Peyer's patch (tissue), 4 donors: ENCODE results near the gene PAK4. TPM values are rescaled to one million over a fixed set of nuclear protein-coding genes. Genes with fewer than 3 reads are reported as not detected.

ENCODE experiments used
- DNase-seq, 3 donors: peaks; one replicate each; pipeline ENCODE4 v3.0.0-alpha.2; 2017 to 2019
- H3K27ac ChIP-seq, 4 donors: fragments of 200-600 bp; sonication (generic); one replicate each; pipeline ENCODE4 v1.5.1; 2016 to 2019
- H3K27me3 ChIP-seq, 2 donors: fragments of 200-600 bp; sonication (generic); one replicate each; pipeline ENCODE4 v1.5.1; 2019
- H3K36me3 ChIP-seq, 3 donors: fragments of 200-600 bp; sonication (generic); one replicate each; pipeline ENCODE4 v1.5.1; 2016 to 2019
- H3K4me1 ChIP-seq, 4 donors: fragments of 200-600 bp; sonication (generic); one replicate each; pipeline ENCODE4 v1.5.1; 2016 to 2019
- H3K4me3 ChIP-seq, 4 donors: fragments of 200-600 bp; sonication (generic); 1 replicate in 3 of 4; 2 replicates in 1 of 4; pipeline ENCODE4 v1.5.1; 2016 to 2019; ENCODE audit warnings: mild to moderate bottlenecking in 1 of 4
- H3K9me3 ChIP-seq, 4 donors: fragments of 200-600 bp; sonication (generic); one replicate each; pipeline ENCODE4 v1.5.1; 2016 to 2019; ENCODE audit warnings: mild to moderate bottlenecking in 1 of 4
- POLR2A ChIP-seq, 2 donors: fragments of 450-650 bp; IDR thresholded peaks; one replicate each; pipeline ENCODE4 v1.5.1; 2017; ENCODE audit warnings: antibody characterized with exemption in 2 of 2, mild to moderate bottlenecking in 2 of 2, moderate library complexity in 2 of 2
- total RNA-seq, 4 donors: library from RNA; depleted of rRNA; stranded (reverse); fragments of >200 nt; gene quantifications; one replicate each; pipeline ENCODE4 v1.1.0, GENCODE V29; 2016
- TF ChIP-seq, protein P1 (sequence below), 6 experiments: fragments of 450-650 bp in 4 of 6; fragments of 200-600 bp in 2 of 6; sonication (generic) in 1 of 6; IDR thresholded peaks; one replicate each; pipeline ENCODE4 v1.5.1; 2017 to 2019; ENCODE audit warnings: antibody characterized with exemption in 6 of 6, mild to moderate bottlenecking in 3 of 6, moderate library complexity in 1 of 6

Gene PAK4
- total RNA-seq, 4 donors from 2014 or later: 24.8 to 73.0 (median 45.7) TPM

DNA sequence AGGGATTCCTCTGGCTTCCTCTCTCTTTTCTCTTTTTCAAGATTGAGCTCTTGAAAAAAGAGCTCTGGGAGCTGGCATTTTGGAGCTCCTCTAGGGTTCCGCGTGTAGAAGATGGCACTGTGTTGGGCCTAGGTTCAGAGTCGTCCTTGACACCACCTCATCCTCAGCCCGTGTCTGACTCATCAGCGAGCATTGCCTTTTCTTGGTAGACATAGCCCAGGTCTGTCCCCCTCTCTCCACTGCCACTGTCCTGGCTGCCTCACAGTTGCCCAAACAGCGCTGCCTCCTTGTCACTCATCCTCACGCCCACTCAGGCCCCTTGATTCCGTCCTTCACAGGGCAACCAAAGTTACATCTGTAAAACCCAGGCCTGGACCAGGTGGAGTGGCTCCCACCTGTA lies 24.6 kb downstream of the PAK4 start:
- Histone ChIP-seq H3K36me3 (peaks cover 0 to 4% (median 0%) of the 10 kb centered on the region in 3 donors), H3K9me3 (no peaks in the 10 kb centered on the region), H3K27ac (no peak overlapping the region), H3K4me3 (no peak overlapping the region), H3K27me3 (no peaks in the 10 kb centered on the region), H3K4me1 (peaks cover 0 to 29% (median 1%) of the 10 kb centered on the region in 4 donors)
- DNase-seq: no peak
- no peak for TF ChIP-seq POLR2A (IDR thresholded peaks at IDR 0.05)
- TF ChIP-seq, protein P1, sequence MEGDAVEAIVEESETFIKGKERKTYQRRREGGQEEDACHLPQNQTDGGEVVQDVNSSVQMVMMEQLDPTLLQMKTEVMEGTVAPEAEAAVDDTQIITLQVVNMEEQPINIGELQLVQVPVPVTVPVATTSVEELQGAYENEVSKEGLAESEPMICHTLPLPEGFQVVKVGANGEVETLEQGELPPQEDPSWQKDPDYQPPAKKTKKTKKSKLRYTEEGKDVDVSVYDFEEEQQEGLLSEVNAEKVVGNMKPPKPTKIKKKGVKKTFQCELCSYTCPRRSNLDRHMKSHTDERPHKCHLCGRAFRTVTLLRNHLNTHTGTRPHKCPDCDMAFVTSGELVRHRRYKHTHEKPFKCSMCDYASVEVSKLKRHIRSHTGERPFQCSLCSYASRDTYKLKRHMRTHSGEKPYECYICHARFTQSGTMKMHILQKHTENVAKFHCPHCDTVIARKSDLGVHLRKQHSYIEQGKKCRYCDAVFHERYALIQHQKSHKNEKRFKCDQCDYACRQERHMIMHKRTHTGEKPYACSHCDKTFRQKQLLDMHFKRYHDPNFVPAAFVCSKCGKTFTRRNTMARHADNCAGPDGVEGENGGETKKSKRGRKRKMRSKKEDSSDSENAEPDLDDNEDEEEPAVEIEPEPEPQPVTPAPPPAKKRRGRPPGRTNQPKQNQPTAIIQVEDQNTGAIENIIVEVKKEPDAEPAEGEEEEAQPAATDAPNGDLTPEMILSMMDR (IDR thresholded peaks at IDR 0.05): no peak

DNA sequence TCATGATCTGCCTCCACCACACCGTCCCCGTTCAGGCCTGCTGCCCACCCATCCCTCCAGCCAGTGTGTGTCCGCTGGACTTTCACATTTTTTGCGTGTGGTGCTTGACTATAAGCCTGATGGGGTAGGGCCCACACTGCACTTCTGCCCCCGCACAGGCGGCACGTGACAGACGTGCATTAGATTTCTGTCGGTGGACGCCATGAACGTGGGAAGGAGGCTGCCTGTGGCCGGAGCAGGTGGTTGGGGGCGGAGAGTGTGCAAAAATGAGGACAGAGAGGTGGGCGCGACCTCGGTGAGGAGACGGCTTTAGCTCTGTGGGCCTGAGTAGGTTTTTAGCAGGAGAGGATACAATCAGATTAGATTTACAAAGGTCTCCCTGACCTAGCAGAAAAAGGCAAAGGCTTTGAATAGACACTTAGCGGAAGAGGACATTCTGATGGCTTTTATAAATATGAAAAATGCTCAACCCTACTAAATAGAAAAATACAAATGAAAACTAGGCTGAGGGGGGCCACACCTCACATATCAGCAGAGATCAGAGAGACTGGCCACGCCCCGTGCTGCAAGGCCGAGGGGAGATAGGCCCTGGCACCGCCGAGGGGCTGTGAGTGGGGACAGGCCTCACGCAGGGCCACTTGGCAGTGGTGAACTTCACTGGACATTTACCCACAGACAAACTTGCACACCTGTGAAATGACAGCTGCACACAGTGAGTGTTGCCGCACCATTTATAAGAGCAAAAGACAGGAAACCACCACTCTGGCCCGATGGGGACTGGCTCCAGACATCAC lies 25.4 kb downstream of the PAK4 start:
- Histone ChIP-seq H3K27me3 (no peaks in the 10 kb centered on the region), H3K4me3 (no peak overlapping the region), H3K36me3 (peaks cover 0 to 4% (median 0%) of the 10 kb centered on the region in 3 donors), H3K27ac (no peak overlapping the region), H3K4me1 (peaks cover 0 to 29% (median 0%) of the 10 kb centered on the region in 4 donors), H3K9me3 (no peaks in the 10 kb centered on the region)
- DNase-seq: no peak
- TF ChIP-seq, protein P1 (IDR thresholded peaks at IDR 0.05): no peak
- TF ChIP-seq POLR2A (IDR thresholded peaks at IDR 0.05): no peak

DNA sequence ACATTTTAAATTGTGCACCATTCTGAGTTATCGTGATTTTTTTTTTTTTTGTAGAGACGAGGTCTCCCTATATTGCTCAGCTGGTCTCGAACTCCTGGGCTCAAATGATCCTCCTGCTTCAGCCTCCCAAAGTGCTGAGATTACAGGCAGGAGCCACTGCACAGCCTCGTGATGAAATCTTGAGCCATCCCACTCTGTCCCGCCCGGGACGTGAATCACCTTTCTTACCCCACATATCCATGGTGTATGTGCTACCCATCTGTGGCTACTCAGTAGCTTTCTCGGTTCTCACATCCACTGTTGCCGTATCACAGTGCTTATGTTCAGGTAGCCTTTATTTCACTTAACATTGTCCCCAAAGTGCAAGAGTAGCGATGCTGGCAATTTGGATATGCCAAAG lies 26.5 kb downstream of the PAK4 start:
- H3K27me3 ChIP-seq: no peaks in the 10 kb centered on the region
- DNase-seq: no peak
- no peaks in the 10 kb centered on the region for H3K9me3 ChIP-seq
- H3K27ac ChIP-seq: no peak overlapping the region
- H3K4me1 ChIP-seq: peaks cover 0 to 33% (median 0%) of the 10 kb centered on the region in 4 donors
- TF ChIP-seq, protein P1 (IDR thresholded peaks at IDR 0.05): no peak
- TF ChIP-seq POLR2A (IDR thresholded peaks at IDR 0.05): no peak
- H3K4me3 ChIP-seq: no peak overlapping the region
- H3K36me3 ChIP-seq: peaks cover 0 to 4% (median 0%) of the 10 kb centered on the region in 3 donors

DNA sequence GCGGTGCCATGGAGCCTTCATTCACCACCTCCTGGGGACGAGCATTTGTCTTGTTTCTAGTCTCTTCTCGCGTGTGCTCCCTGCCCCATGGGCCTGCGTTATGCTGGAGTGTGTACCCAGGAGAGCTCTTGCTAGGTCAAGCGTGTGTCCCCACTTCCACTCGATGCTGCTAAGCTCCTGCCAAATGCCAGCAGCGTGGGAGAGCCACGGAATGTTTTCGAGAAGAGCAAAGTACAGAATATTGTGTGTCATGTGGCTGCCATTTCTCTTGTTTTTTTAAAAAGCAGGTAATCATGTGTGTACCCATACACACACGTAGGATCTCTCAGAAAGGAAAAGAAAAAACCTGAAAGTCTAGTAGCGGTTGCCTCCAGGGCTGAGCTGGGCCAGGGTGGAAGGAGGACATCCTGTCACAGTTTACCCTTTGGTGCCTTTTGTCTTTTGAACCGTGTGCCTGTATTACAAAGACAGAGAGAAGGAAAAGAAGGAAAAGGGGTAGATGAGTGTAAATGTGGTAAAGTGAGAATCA lies 28.6 kb downstream of the PAK4 start:
- peaks cover 0 to 3% (median 0%) of the 10 kb centered on the region in 3 donors for H3K36me3 ChIP-seq
- no peaks in the 10 kb centered on the region for H3K27me3 ChIP-seq
- no peak overlapping the region for H3K27ac ChIP-seq
- TF ChIP-seq POLR2A (IDR thresholded peaks at IDR 0.05): no peak
- TF ChIP-seq, protein P1 (IDR thresholded peaks at IDR 0.05): no peak
- H3K4me3 ChIP-seq: no peak overlapping the region
- peaks cover 0 to 48% (median 0%) of the 10 kb centered on the region in 4 donors for H3K4me1 ChIP-seq
- DNase-seq: no peak
- no peaks in the 10 kb centered on the region for H3K9me3 ChIP-seq

DNA sequence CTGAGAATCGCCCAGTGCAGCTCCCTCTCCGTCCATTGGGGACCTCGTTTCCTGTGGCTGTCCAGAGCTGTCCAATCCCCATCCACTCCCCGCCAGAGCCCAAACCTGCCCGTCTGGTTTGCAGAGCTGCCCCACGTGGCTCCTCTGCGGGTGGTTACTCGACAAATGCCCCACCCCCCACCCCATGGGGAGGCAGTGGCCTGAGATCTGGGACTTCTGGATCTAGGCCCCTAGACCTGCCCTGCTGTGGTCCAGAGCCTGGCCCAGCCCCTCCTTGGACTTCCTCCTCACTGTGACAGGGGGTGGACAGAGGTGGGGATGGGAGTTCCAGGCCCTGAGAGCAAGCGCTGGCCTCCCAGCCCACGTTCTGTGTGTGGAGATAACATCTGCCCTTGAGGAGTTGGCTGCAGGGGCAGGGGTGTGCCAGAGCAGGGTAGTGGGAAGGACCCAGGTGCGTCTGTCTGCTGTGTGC lies 29.1 kb downstream of the PAK4 start:
- peak in 1 of 3 donors; percentile 71 for DNase-seq
- H3K36me3 ChIP-seq: no peaks in the 10 kb centered on the region
- TF ChIP-seq, protein P1 (IDR thresholded peaks at IDR 0.05): peak in 1 of 6 experiments; percentile 9
- TF ChIP-seq POLR2A (IDR thresholded peaks at IDR 0.05): no peak
- H3K27ac ChIP-seq: no peak overlapping the region
- H3K4me1 ChIP-seq: peaks cover 0 to 48% (median 0%) of the 10 kb centered on the region in 4 donors
- no peak overlapping the region for H3K4me3 ChIP-seq
- H3K9me3 ChIP-seq: no peaks in the 10 kb centered on the region
- H3K27me3 ChIP-seq: no peaks in the 10 kb centered on the region
